Upper lobe of left lung (tissue), 6 donors: ENCODE results near the gene NPS. TPM values are rescaled to one million over a fixed set of nuclear protein-coding genes. Genes with fewer than 3 reads are reported as not detected.

Experiments used
- ATAC-seq, 2 donors: fragments of 200-7000 bp; cut with Tn5 transposase; one replicate each; pipeline ENCODE4 v1.9.1; 2022; ENCODE audit warnings: mild to moderate bottlenecking in 2 of 2, moderate library complexity in 2 of 2; ENCODE audit not compliant: low FRiP score in 2 of 2
- DNase-seq, 2 donors: peaks; one replicate each; pipeline ENCODE4 v3.0.0-alpha.2; 2019 to 2020
- H3K27ac ChIP-seq, 4 donors: fragments of 200-600 bp; sonication (generic); one replicate each; pipeline ENCODE4 v1.5.1; 2016 to 2019
- H3K27me3 ChIP-seq, 4 donors: fragments of 200-600 bp; sonication (generic); one replicate each; pipeline ENCODE4 v1.5.1; 2017 to 2019
- H3K36me3 ChIP-seq, 4 donors: fragments of 200-600 bp; sonication (generic); one replicate each; pipeline ENCODE4 v1.5.1; 2016 to 2019
- H3K4me1 ChIP-seq, 4 donors: fragments of 200-600 bp; sonication (generic); one replicate each; pipeline ENCODE4 v1.5.1; 2018 to 2019
- H3K4me3 ChIP-seq, 4 donors: fragments of 200-600 bp; sonication (generic); one replicate each; pipeline ENCODE4 v1.5.1; 2017 to 2019; ENCODE audit warnings: mild to moderate bottlenecking in 2 of 4, moderate library complexity in 1 of 4
- H3K9me3 ChIP-seq, 4 donors: fragments of 200-600 bp; sonication (generic); one replicate each; pipeline ENCODE4 v1.5.1; 2018 to 2019
- EP300 ChIP-seq, 4 donors: sonication (generic); formaldehyde crosslinking; IDR thresholded peaks; one replicate each; pipeline ENCODE4 v1.5.1; 2017; ENCODE audit warnings: antibody characterized with exemption in 4 of 4, control low read depth in 2 of 4
- POLR2A ChIP-seq, 4 donors: fragments of 450-650 bp; IDR thresholded peaks; one replicate each; pipeline ENCODE4 v1.5.1; 2016 to 2017; ENCODE audit warnings: antibody characterized with exemption in 4 of 4, mild to moderate bottlenecking in 2 of 4
- POLR2AphosphoS5 ChIP-seq, 2 donors: sonication (generic); formaldehyde crosslinking; IDR thresholded peaks; one replicate each; pipeline ENCODE4 v1.5.1; 2017; ENCODE audit warnings: antibody characterized with exemption in 2 of 2
- WGBS, 2 donors: methylation state at CpG; one replicate each; pipeline ENCODE4 v1.1.5; 2017 to 2018; 5-methylcytosine and 5-hydroxymethylcytosine counted together
- total RNA-seq, 6 donors: library from RNA; depleted of rRNA in 4 of 6; stranded (reverse); fragments of >200 nt in 4 of 6; gene quantifications; one replicate each; pipeline versions ENCODE4 v1.1.0 to v1.2.1, GENCODE V29; 2016 to 2021
- TF ChIP-seq, protein P1 (sequence below), 6 experiments: fragments of 450-650 bp in 4 of 6; fragments of 200-600 bp in 2 of 6; sonication (generic) in 2 of 6; IDR thresholded peaks; one replicate each; pipeline ENCODE4 v1.5.1; 2016 to 2019; ENCODE audit warnings: antibody characterized with exemption in 6 of 6
- donor health status: DM: no; HTN: no; CAD: no; lungs with moderate emphysema.
- donor health status: DM: no; HTN: yes; CAD: no; lungs with severe emphysema.

The NPS gene
- total RNA-seq, 6 donors from 2014 or later: not detected

DNA sequence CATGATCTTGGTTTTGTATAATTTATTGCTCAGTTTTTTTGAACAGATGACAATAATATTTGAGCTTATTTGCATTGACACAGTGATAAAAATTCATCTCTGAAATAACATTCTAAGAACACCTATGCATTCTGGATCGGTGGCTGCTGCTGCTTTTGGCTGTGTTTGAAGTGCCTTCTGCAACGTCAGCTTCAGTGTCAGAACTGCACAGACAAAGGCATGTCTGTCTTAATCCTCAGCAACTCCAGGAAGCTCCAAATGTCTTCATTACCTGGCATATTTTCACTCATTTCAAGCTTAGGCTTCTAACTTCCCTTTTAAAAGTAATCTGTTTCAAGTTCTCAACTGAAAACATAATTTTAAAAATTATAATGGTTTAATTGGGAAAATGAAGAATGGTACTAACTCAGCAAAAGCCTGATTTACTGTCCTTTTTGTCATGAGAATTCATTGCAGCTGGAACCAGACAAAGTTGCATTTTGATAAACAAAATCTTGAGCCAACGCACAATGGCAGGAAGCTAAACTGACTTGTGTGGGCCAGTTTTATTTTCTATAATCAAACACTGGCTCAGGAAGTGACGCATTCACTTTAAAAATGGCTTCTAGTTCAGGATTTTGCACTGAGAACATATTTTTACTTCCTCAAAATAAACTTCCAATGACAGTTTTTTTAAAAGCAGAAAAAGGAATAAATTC, 38.7 kb downstream of the NPS start:
- H3K4me1 ChIP-seq: peaks cover 0 to 9% (median 0%) of the 10 kb centered on the region in 4 donors
- no peaks in the 10 kb centered on the region for H3K27me3 ChIP-seq
- TF ChIP-seq POLR2A (IDR thresholded peaks at IDR 0.05): no peak
- TF ChIP-seq POLR2AphosphoS5 (IDR thresholded peaks at IDR 0.05): no peak
- TF ChIP-seq EP300 (IDR thresholded peaks at IDR 0.05): no peak
- TF ChIP-seq, protein P1, sequence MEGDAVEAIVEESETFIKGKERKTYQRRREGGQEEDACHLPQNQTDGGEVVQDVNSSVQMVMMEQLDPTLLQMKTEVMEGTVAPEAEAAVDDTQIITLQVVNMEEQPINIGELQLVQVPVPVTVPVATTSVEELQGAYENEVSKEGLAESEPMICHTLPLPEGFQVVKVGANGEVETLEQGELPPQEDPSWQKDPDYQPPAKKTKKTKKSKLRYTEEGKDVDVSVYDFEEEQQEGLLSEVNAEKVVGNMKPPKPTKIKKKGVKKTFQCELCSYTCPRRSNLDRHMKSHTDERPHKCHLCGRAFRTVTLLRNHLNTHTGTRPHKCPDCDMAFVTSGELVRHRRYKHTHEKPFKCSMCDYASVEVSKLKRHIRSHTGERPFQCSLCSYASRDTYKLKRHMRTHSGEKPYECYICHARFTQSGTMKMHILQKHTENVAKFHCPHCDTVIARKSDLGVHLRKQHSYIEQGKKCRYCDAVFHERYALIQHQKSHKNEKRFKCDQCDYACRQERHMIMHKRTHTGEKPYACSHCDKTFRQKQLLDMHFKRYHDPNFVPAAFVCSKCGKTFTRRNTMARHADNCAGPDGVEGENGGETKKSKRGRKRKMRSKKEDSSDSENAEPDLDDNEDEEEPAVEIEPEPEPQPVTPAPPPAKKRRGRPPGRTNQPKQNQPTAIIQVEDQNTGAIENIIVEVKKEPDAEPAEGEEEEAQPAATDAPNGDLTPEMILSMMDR (IDR thresholded peaks at IDR 0.05): no peak
- H3K9me3 ChIP-seq: peaks cover 0 to 4% (median 0%) of the 10 kb centered on the region in 4 donors
- no peak overlapping the region for H3K27ac ChIP-seq
- no peaks in the 10 kb centered on the region for H3K36me3 ChIP-seq
- 36 to 41% methylated on average over 4 of the region's 4 CpGs for WGBS, 2 donors
- no peak for DNase-seq
- H3K4me3 ChIP-seq: no peak overlapping the region
- no peak for ATAC-seq

DNA sequence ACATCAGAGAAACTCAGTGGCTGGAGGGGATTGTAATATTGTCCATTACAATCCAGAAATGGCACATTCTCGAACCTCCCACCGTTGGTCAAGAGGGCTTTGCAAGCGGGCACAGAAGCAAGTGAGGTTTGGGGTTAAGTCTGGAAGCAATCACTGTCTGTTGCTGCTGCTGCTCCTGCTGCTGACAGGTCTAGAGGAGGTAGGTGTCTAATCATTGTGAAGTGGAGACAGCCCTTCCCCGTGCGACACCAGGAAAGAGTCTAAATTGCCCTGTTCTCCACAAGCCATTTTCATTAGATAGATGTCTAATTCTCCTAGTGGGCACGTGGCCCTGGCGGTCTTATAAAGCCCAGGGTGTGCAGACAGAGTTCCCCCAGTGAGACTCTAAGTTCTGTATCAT, 43.5 kb downstream of the NPS start:
- DNase-seq (no peak), ATAC-seq (no peak)
- Histone ChIP-seq H3K27me3 (no peaks in the 10 kb centered on the region), H3K36me3 (no peaks in the 10 kb centered on the region), H3K27ac (no peak overlapping the region), H3K4me1 (peaks cover 0 to 3% (median 0%) of the 10 kb centered on the region in 4 donors), H3K9me3 (no peaks in the 10 kb centered on the region), H3K4me3 (no peak overlapping the region)
- TF ChIP-seq, protein P1 (IDR thresholded peaks at IDR 0.05): no peak
- TF ChIP-seq EP300 (IDR thresholded peaks at IDR 0.05): no peak
- TF ChIP-seq POLR2AphosphoS5 (IDR thresholded peaks at IDR 0.05): no peak
- TF ChIP-seq POLR2A (IDR thresholded peaks at IDR 0.05): no peak
- WGBS, 2 donors: 76 to 90% methylated on average over 7 of the region's 7 CpGs

DNA sequence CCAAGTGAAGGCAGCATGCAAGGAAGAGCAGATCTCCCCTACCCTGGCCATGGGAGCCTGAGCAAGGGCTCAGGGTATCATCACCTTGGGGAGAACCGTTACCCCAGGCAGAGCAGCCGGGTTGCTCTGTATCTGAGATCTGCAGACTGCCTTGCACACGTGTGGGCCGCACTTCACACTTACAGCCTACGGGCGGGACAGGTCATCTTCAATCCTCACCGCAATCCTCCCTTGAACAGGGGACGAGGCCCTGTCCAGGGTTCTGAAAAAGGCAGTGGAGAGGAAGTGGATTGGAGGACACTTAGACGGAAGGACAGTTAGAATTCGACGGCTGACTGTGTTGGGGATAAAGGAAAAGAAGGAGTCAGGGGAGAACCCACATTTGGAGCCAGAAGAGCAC, 51.4 kb downstream of the NPS start:
- Histone ChIP-seq H3K9me3 (no peaks in the 10 kb centered on the region), H3K36me3 (no peaks in the 10 kb centered on the region), H3K4me3 (no peak overlapping the region), H3K27ac (no peak overlapping the region), H3K4me1 (no peaks in the 10 kb centered on the region), H3K27me3 (no peaks in the 10 kb centered on the region)
- ATAC-seq (peak; percentile 16 to 45), DNase-seq (no peak)
- WGBS, 2 donors: 32 to 37% methylated on average over 10 to 11 of the region's 11 CpGs
- TF ChIP-seq EP300 (IDR thresholded peaks at IDR 0.05): no peak
- TF ChIP-seq POLR2AphosphoS5 (IDR thresholded peaks at IDR 0.05): no peak
- no peak for TF ChIP-seq POLR2A (IDR thresholded peaks at IDR 0.05)
- TF ChIP-seq, protein P1 (IDR thresholded peaks at IDR 0.05): no peak

Other genes starting within 250 kb of the NPS start
- under 1 TPM in 3 of 6 donors, not detected in 3; 0.06 to 0.20 (median 0.10) TPM for gene FOXI2, start 187.9 kb downstream of the NPS start, total RNA-seq